ENCODE data around the gene MPP4.

Gene MPP4

DNA sequence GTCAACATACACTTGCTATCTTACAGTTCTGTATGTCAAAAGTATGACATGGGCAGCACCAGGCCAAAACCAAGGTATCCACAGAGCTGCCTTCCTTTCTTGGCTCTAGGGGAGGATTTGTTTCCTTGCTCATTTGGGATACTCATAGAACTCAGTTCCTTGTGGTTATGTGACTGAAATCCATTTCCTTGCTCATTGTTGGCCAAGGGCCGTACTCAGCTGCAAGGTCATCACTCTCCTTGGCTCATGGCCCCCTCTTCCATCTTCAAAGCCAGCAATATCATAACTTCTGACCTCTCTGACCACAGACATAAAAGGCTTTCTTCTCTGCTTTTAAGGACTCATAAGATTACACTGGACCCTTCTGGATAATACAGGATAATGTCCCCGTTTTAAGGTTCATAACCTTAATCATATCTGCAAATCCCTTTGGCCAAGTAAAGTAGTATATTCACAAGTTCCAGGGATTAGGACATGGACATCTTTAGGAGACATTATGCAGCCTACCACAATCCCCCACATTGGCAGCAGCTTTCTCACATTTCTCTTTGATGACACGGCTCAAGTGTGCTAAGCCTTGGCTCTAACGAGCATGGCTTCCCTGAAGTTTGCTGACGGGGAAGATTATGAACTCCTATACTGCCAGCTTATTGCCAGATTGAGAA, 76.0 kb downstream of the MPP4 start:
- no peak for DNase-seq (ENCODE audit: low read depth)

DNA sequence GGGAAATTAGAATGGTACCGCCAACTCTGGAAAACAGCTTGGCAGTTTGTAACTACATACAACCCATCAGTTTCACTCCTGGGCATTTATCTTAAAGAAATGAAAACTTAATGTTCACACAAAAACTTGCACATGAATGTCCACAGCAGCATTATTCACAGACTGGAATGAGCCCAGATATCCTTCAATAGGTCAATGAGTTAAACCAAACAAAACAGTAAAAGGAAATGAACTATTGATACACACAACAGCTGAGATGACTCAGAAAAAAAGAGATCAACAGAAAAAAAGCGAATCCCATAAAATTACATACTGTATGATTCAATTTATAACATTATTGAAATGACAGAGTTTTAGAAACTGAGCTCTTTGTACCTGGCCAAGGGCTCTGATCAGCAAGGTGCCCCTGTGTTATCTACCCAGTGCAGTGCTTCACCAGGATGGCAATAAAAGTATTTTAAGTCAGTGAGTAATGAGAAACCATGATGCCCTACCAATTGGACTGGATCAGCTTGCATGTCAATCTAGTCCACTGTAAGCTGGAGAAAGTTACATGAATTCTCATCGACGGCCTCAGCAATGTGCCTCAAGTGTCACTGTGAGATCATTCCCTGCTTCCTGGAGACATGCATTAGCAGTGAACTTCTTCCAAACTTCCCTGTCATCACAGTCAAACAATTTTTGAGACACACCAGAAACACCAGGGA, 77.0 kb downstream of the MPP4 start:
- DNase-seq (ENCODE audit: low read depth) = no peak

DNA sequence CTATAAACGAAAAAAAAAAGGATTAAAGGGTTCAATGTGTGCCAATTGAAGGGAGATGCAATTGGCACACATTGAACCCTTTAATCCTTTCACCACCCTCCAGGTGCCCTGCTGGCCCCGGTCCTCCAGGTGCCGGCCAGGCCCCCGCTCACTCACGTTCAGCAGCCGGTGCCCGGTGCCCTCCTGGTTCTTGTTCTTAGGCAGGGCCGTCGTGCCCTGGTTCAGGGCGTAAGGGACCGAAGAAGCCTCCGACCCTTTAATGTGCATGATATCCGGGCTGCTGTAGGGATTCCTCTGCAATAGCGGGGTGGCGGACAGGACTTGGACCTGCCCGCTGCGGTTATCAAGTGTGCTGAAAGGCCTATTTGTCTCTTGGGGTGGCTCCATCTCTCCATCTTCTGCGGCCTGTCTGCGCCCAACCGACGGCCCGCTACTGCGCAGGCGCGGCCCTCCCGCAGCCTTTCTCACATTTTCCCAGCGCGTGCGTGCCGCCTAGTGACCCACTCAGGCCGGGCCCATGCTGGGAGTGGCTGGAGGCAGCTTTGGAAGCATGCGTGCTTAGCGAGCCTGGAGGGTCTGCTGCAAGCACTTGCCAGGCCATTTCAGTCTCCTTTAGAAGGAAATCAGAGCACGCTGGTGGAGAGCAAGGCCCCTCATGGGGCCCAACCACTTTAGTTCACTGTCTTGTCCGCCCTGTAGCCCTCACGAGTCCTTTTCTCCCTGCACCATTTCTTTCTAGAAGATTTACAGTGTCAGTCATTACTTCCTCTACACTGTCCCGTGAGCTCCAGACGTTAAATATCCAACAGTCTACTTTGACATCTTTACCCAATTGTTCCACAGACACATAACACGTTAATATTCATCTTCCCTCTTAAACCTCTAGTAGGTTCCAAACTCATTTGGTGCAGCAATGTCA, 79.4 kb downstream of the MPP4 start:
- DNase-seq (ENCODE audit: low read depth) = no peak

DNA sequence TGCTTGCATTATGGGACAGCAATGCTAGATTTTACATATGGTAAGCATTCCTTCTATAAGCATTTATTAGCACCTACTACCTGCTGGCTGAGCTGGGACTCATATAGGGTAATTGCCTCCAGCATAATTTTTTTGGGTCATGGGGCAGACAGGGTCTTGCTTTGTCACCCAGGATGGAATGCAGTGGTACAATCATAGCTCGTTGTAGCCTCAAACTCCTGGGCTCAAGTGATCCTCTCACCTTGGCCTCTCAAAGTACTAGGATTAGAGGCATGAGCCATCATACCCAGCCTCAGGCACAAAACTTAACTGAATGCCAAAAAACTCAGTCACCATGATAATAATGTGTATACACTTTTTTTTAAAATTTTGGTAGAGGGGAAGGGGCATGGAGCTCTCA, 90.4 kb downstream of the MPP4 start:
- DNase-seq (ENCODE audit: low read depth) = no peak

- DNase-seq (ENCODE audit: low read depth) = no peak
Observed at GRCh38 chr2:201607568-201607967, 90.9 kb downstream of the MPP4 start.

- no peak for DNase-seq (ENCODE audit: low read depth)
Observed at GRCh38 chr2:201600906-201601305, 97.5 kb downstream of the MPP4 start.

- DNase-seq (ENCODE audit: low read depth) = no peak
Observed at GRCh38 chr2:201597397-201597796, 101.0 kb downstream of the MPP4 start.
